H7 (cell line): ENCODE data around the gene MAML2. TPM values are rescaled to one million over a fixed set of nuclear protein-coding genes. Genes with fewer than 3 reads are reported as not detected.

Experiments
- DNase-seq: peaks from one replicate; pipeline ENCODE4 v3.0.0; 2012
- H3K27me3 ChIP-seq: 2 replicates; pipeline ENCODE4 v1.6.0; 2011; ENCODE audit warnings: mild to moderate bottlenecking, low read length; ENCODE audit not compliant: control insufficient read depth, insufficient read depth
- H3K36me3 ChIP-seq: replicated peaks from 2 replicates; pipeline ENCODE4 v1.5.1; 2011; ENCODE audit warnings: low read length; ENCODE audit not compliant: control insufficient read depth, insufficient read depth
- H3K4me3 ChIP-seq: 2 replicates; pipeline ENCODE4 v1.5.1; 2011; ENCODE audit warnings: low read depth, mild to moderate bottlenecking, control low read depth, low read length, moderate library complexity; ENCODE audit not compliant: insufficient read depth
- total RNA-seq: library from RNA; depleted of rRNA; stranded (reverse); fragments of >200 nt; shearing (Covaris generic); gene quantifications from 2 replicates; pipeline ENCODE4 v1.2.3, GENCODE V29; 2014

The MAML2 gene
- total RNA-seq, 1 experiment from 2014 or later, result 3.6 TPM

- no peak for DNase-seq
- no peaks in the 10 kb centered on the region for H3K27me3 ChIP-seq
- H3K36me3 ChIP-seq, result no peaks in the 10 kb centered on the region
- no peak overlapping the region for H3K4me3 ChIP-seq
These were observed 193.0 kb downstream of the MAML2 start for GRCh38 chr11:96149743-96150555.

- H3K27me3 ChIP-seq, result no peaks in the 10 kb centered on the region
- H3K4me3 ChIP-seq, result no peak overlapping the region
- no peak for DNase-seq
- H3K36me3 ChIP-seq, result no peaks in the 10 kb centered on the region
These were observed 195.0 kb downstream of the MAML2 start for GRCh38 chr11:96147906-96148486.

- Histone ChIP-seq H3K36me3 (no peaks in the 10 kb centered on the region), H3K4me3 (no peak overlapping the region), H3K27me3 (no peaks in the 10 kb centered on the region)
- DNase-seq, result no peak
These were observed 195.8 kb downstream of the MAML2 start for GRCh38 chr11:96147186-96147585.

GRCh38 chr11:96146765-96147164 is 196.2 kb downstream of the MAML2 start:
- H3K27me3 ChIP-seq, result no peaks in the 10 kb centered on the region
- H3K36me3 ChIP-seq, result no peaks in the 10 kb centered on the region
- DNase-seq, result no peak
- H3K4me3 ChIP-seq, result no peak overlapping the region

- DNase-seq, result no peak
- Histone ChIP-seq H3K36me3 (no peaks in the 10 kb centered on the region), H3K4me3 (no peak overlapping the region), H3K27me3 (no peaks in the 10 kb centered on the region)
These were observed 197.8 kb downstream of the MAML2 start for GRCh38 chr11:96145163-96145585.

- H3K27me3 ChIP-seq, result no peaks in the 10 kb centered on the region
- DNase-seq, result no peak
- H3K36me3 ChIP-seq, result no peaks in the 10 kb centered on the region
- H3K4me3 ChIP-seq, result no peak overlapping the region
These were observed 198.4 kb downstream of the MAML2 start for GRCh38 chr11:96144553-96144952.

- Histone ChIP-seq H3K27me3 (no peaks in the 10 kb centered on the region), H3K36me3 (no peaks in the 10 kb centered on the region), H3K4me3 (no peak overlapping the region)
- no peak for DNase-seq
These were observed 199.9 kb downstream of the MAML2 start for GRCh38 chr11:96143041-96143521.

- H3K27me3 ChIP-seq, result no peaks in the 10 kb centered on the region
- no peak for DNase-seq
- no peak overlapping the region for H3K4me3 ChIP-seq
- no peaks in the 10 kb centered on the region for H3K36me3 ChIP-seq
These were observed 201.4 kb downstream of the MAML2 start for GRCh38 chr11:96141626-96142025.

- Histone ChIP-seq H3K36me3 (no peaks in the 10 kb centered on the region), H3K27me3 (no peaks in the 10 kb centered on the region), H3K4me3 (no peak overlapping the region)
- no peak for DNase-seq
These were observed 203.3 kb downstream of the MAML2 start for GRCh38 chr11:96139691-96140090.

GRCh38 chr11:96137373-96137772 is 205.6 kb downstream of the MAML2 start:
- no peaks in the 10 kb centered on the region for H3K36me3 ChIP-seq
- no peak for DNase-seq
- H3K4me3 ChIP-seq, result no peak overlapping the region
- H3K27me3 ChIP-seq, result no peaks in the 10 kb centered on the region

GRCh38 chr11:96136613-96137298 is 206.2 kb downstream of the MAML2 start:
- no peaks in the 10 kb centered on the region for H3K27me3 ChIP-seq
- no peak for DNase-seq
- no peak overlapping the region for H3K4me3 ChIP-seq
- no peaks in the 10 kb centered on the region for H3K36me3 ChIP-seq

GRCh38 chr11:96134602-96135001 is 208.4 kb downstream of the MAML2 start:
- H3K4me3 ChIP-seq, result no peak overlapping the region
- H3K36me3 ChIP-seq, result no peaks in the 10 kb centered on the region
- H3K27me3 ChIP-seq, result no peaks in the 10 kb centered on the region
- no peak for DNase-seq

- Histone ChIP-seq H3K4me3 (no peak overlapping the region), H3K36me3 (no peaks in the 10 kb centered on the region), H3K27me3 (no peaks in the 10 kb centered on the region)
- DNase-seq, result no peak
These were observed 210.6 kb downstream of the MAML2 start for GRCh38 chr11:96132437-96132836.

GRCh38 chr11:96130061-96130620 is 212.9 kb downstream of the MAML2 start:
- Histone ChIP-seq H3K4me3 (no peak overlapping the region), H3K27me3 (no peaks in the 10 kb centered on the region), H3K36me3 (no peaks in the 10 kb centered on the region)
- no peak for DNase-seq

GRCh38 chr11:96127596-96127959 is 215.4 kb downstream of the MAML2 start:
- Histone ChIP-seq H3K4me3 (no peak overlapping the region), H3K27me3 (no peaks in the 10 kb centered on the region), H3K36me3 (no peaks in the 10 kb centered on the region)
- no peak for DNase-seq
